MCF 10A (cell line): ENCODE measurements around the gene CCNK. TPM values are rescaled to one million over a fixed set of nuclear protein-coding genes. Genes with fewer than 3 reads are reported as not detected.

Source experiments
- BruUV-seq: library from RNA; stranded (reverse); fragments of 400-500 nt; replicated peaks from 2 replicates; lab custom pipeline; 2021; lab: Mats Ljungman, UMichigan
- CTCF ChIA-PET: fragments of 300-600 bp; sonication (Branson Sonifier 250); formaldehyde crosslinking; extraction: SDS; loops from one replicate; lab custom pipeline; 2021; ENCODE audit warnings: antibody characterized with exemption, inconsistent platforms; lab: Yijun Ruan, JAX
- POLR2A ChIA-PET: fragments of 300-600, 350-650 bp; sonication (Branson Sonifier 250); formaldehyde crosslinking; extraction: SDS; loops from one replicate; lab custom pipeline; 2020; ENCODE audit warnings: antibody characterized with exemption, inconsistent platforms; lab: Yijun Ruan, JAX
- DNase-seq: peaks from one replicate; pipeline ENCODE4 v3.0.0-alpha.2; 2018; ENCODE audit not compliant: unreplicated experiment
- H3K27ac Mint-ChIP-seq: one replicate; pipeline ENCODE4 v1.8.0; 2022; ENCODE audit warnings: mild to moderate bottlenecking, low read depth, mixed read lengths; ENCODE audit not compliant: unreplicated experiment
- H3K27me3 Mint-ChIP-seq: one replicate; pipeline ENCODE4 v1.8.0; 2022; ENCODE audit warnings: mixed read lengths; ENCODE audit not compliant: insufficient read depth, unreplicated experiment
- H3K36me3 Mint-ChIP-seq: one replicate; pipeline ENCODE4 v1.8.0; 2022; ENCODE audit warnings: mild to moderate bottlenecking, moderate library complexity, mixed read lengths; ENCODE audit not compliant: insufficient read depth, unreplicated experiment
- H3K4me1 Mint-ChIP-seq: one replicate; pipeline ENCODE4 v1.8.0; 2022; ENCODE audit warnings: mixed read lengths; ENCODE audit not compliant: insufficient read depth, unreplicated experiment
- H3K4me3 Mint-ChIP-seq: one replicate; pipeline ENCODE4 v1.8.0; 2022; ENCODE audit warnings: mild to moderate bottlenecking, moderate library complexity, mixed read lengths; ENCODE audit not compliant: unreplicated experiment
- H3K9me3 Mint-ChIP-seq: one replicate; pipeline ENCODE4 v1.8.0; 2022; ENCODE audit warnings: mixed read lengths; ENCODE audit not compliant: unreplicated experiment
- CTCF ChIP-seq: fragments of 200-600 bp; IDR thresholded peaks from one replicate; pipeline ENCODE4 v1.8.0; 2022; ENCODE audit warnings: antibody characterized with exemption, mild to moderate bottlenecking; ENCODE audit not compliant: unreplicated experiment
- intact Hi-C: fragments of 100-400 bp; cut with micrococcal nuclease; formaldehyde crosslinking; loops from 2 replicates; pipeline ENCODE4 v1.14.1; 2022
- total RNA-seq: library from RNA; stranded (reverse); gene quantifications from 2 replicates; pipeline ENCODE4 v1.2.3, GENCODE V29; 2022

Gene CCNK
- total RNA-seq, 1 experiment from 2014 or later, result 70.4 TPM

GRCh38 chr14:99436247-99437180 is 44.7 kb upstream of the CCNK start:
- POLR2A ChIA-PET, result no interaction called here
- H3K27ac Mint-ChIP-seq, result no peak overlapping the region
- H3K4me1 Mint-ChIP-seq, result no peaks in the 10 kb centered on the region
- H3K9me3 Mint-ChIP-seq, result no peaks in the 10 kb centered on the region
- DNase-seq, result no peak
- no peaks in the 10 kb centered on the region for H3K27me3 Mint-ChIP-seq
- no peak for TF ChIP-seq CTCF
- CTCF ChIA-PET, result interaction anchor here (0.8 to 0.9 kb wide), 2 partner anchors 14 to 20 kb away, joined by 3 read pairs; no protein-coding TSS in a partner anchor
- intact Hi-C loops, result no loop called here
- H3K36me3 Mint-ChIP-seq, result peaks cover 27% of the 10 kb centered on the region
- BruUV-seq, result no TSS peak
- no peak overlapping the region for H3K4me3 Mint-ChIP-seq

GRCh38 chr14:99437706-99438105 is 43.5 kb upstream of the CCNK start:
- H3K27ac Mint-ChIP-seq, result no peak overlapping the region
- no peaks in the 10 kb centered on the region for H3K9me3 Mint-ChIP-seq
- no peak for DNase-seq
- intact Hi-C loops, result no loop called here
- TF ChIP-seq CTCF, result no peak
- H3K36me3 Mint-ChIP-seq, result peaks cover 27% of the 10 kb centered on the region
- H3K27me3 Mint-ChIP-seq, result no peaks in the 10 kb centered on the region
- H3K4me1 Mint-ChIP-seq, result no peaks in the 10 kb centered on the region
- ChIA-PET POLR2A (no interaction called here), CTCF (interaction anchor here (1.4 kb wide), 1 partner anchor 21 kb away, joined by 3 read pairs; no protein-coding TSS in a partner anchor)
- BruUV-seq, result no TSS peak
- no peak overlapping the region for H3K4me3 Mint-ChIP-seq

- CTCF ChIA-PET, result interaction anchor here (0.6 to 1.2 kb wide), 3 partner anchors 13 to 22 kb away, joined by 3 to 4 read pairs (median 3); no protein-coding TSS in a partner anchor
- Mint-ChIP-seq H3K4me3 (no peak overlapping the region), H3K36me3 (peaks cover 22% of the 10 kb centered on the region), H3K27ac (peak overlapping the region; percentile 6), H3K4me1 (no peaks in the 10 kb centered on the region), H3K27me3 (no peaks in the 10 kb centered on the region), H3K9me3 (no peaks in the 10 kb centered on the region)
- TF ChIP-seq CTCF, result no peak
- no peak for DNase-seq
- POLR2A ChIA-PET, result interaction anchor here (0.6 to 1.1 kb wide), 3 partner anchors 11 to 135 kb away, joined by 3 to 4 read pairs (median 3); partner anchors contain the start of genes CCNK and SETD3
- intact Hi-C loops, result no loop called here
- no TSS peak for BruUV-seq
These were observed 40.9 kb upstream of the CCNK start for GRCh38 chr14:99440278-99440677.
